MCF 10A (cell line): ENCODE data around the gene VAC14. TPM values are rescaled to one million over a fixed set of nuclear protein-coding genes. Genes with fewer than 3 reads are reported as not detected.

Experiments used
- BruUV-seq: library from RNA; stranded (reverse); fragments of 400-500 nt; replicated peaks from 2 replicates; lab custom pipeline; 2021; lab: Mats Ljungman, UMichigan
- CTCF ChIA-PET: fragments of 300-600 bp; sonication (Branson Sonifier 250); formaldehyde crosslinking; extraction: SDS; loops from one replicate; lab custom pipeline; 2021; ENCODE audit warnings: antibody characterized with exemption, inconsistent platforms; lab: Yijun Ruan, JAX
- POLR2A ChIA-PET: fragments of 300-600, 350-650 bp; sonication (Branson Sonifier 250); formaldehyde crosslinking; extraction: SDS; loops from one replicate; lab custom pipeline; 2020; ENCODE audit warnings: antibody characterized with exemption, inconsistent platforms; lab: Yijun Ruan, JAX
- DNase-seq: peaks from one replicate; pipeline ENCODE4 v3.0.0-alpha.2; 2018; ENCODE audit not compliant: unreplicated experiment
- H3K27ac Mint-ChIP-seq: one replicate; pipeline ENCODE4 v1.8.0; 2022; ENCODE audit warnings: mild to moderate bottlenecking, low read depth, mixed read lengths; ENCODE audit not compliant: unreplicated experiment
- H3K27me3 Mint-ChIP-seq: one replicate; pipeline ENCODE4 v1.8.0; 2022; ENCODE audit warnings: mixed read lengths; ENCODE audit not compliant: insufficient read depth, unreplicated experiment
- H3K36me3 Mint-ChIP-seq: one replicate; pipeline ENCODE4 v1.8.0; 2022; ENCODE audit warnings: mild to moderate bottlenecking, moderate library complexity, mixed read lengths; ENCODE audit not compliant: insufficient read depth, unreplicated experiment
- H3K4me1 Mint-ChIP-seq: one replicate; pipeline ENCODE4 v1.8.0; 2022; ENCODE audit warnings: mixed read lengths; ENCODE audit not compliant: insufficient read depth, unreplicated experiment
- H3K4me3 Mint-ChIP-seq: one replicate; pipeline ENCODE4 v1.8.0; 2022; ENCODE audit warnings: mild to moderate bottlenecking, moderate library complexity, mixed read lengths; ENCODE audit not compliant: unreplicated experiment
- H3K9me3 Mint-ChIP-seq: one replicate; pipeline ENCODE4 v1.8.0; 2022; ENCODE audit warnings: mixed read lengths; ENCODE audit not compliant: unreplicated experiment
- intact Hi-C: fragments of 100-400 bp; cut with micrococcal nuclease; formaldehyde crosslinking; loops from 2 replicates; pipeline ENCODE4 v1.14.1; 2022
- total RNA-seq: library from RNA; stranded (reverse); gene quantifications from 2 replicates; pipeline ENCODE4 v1.2.3, GENCODE V29; 2022
- TF ChIP-seq, protein P1 (sequence below): fragments of 200-600 bp; IDR thresholded peaks from one replicate; pipeline ENCODE4 v1.8.0; 2022; ENCODE audit warnings: antibody characterized with exemption, mild to moderate bottlenecking; ENCODE audit not compliant: unreplicated experiment

VAC14 gene
- total RNA-seq, 1 experiment from 2014 or later = 25.5 TPM

- intact Hi-C loops = no loop called here
- CTCF ChIA-PET = no interaction called here
- POLR2A ChIA-PET = no interaction called here
- no peak overlapping the region for H3K4me3 Mint-ChIP-seq
- peaks cover 5% of the 10 kb centered on the region for H3K4me1 Mint-ChIP-seq
- no TSS peak for BruUV-seq
- no peak for DNase-seq
- TF ChIP-seq, protein P1, sequence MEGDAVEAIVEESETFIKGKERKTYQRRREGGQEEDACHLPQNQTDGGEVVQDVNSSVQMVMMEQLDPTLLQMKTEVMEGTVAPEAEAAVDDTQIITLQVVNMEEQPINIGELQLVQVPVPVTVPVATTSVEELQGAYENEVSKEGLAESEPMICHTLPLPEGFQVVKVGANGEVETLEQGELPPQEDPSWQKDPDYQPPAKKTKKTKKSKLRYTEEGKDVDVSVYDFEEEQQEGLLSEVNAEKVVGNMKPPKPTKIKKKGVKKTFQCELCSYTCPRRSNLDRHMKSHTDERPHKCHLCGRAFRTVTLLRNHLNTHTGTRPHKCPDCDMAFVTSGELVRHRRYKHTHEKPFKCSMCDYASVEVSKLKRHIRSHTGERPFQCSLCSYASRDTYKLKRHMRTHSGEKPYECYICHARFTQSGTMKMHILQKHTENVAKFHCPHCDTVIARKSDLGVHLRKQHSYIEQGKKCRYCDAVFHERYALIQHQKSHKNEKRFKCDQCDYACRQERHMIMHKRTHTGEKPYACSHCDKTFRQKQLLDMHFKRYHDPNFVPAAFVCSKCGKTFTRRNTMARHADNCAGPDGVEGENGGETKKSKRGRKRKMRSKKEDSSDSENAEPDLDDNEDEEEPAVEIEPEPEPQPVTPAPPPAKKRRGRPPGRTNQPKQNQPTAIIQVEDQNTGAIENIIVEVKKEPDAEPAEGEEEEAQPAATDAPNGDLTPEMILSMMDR = no peak
- H3K27me3 Mint-ChIP-seq = no peaks in the 10 kb centered on the region
- peaks cover 13% of the 10 kb centered on the region for H3K36me3 Mint-ChIP-seq
- H3K27ac Mint-ChIP-seq = no peak overlapping the region
- no peaks in the 10 kb centered on the region for H3K9me3 Mint-ChIP-seq
These were observed 75.7 kb downstream of the VAC14 start for GRCh38 chr16:70725024-70725911.

- Mint-ChIP-seq H3K27me3 (no peaks in the 10 kb centered on the region), H3K36me3 (peaks cover 17% of the 10 kb centered on the region), H3K27ac (no peak overlapping the region), H3K4me3 (no peak overlapping the region), H3K4me1 (peaks cover 5% of the 10 kb centered on the region), H3K9me3 (no peaks in the 10 kb centered on the region)
- BruUV-seq = no TSS peak
- CTCF ChIA-PET = interaction anchor here (1.2 kb wide), 1 partner anchor 775 kb away, joined by 3 read pairs; no protein-coding TSS in a partner anchor
- TF ChIP-seq, protein P1 = no peak
- POLR2A ChIA-PET = no interaction called here
- intact Hi-C loops = no loop called here
- no peak for DNase-seq
These were observed 76.6 kb downstream of the VAC14 start for GRCh38 chr16:70724146-70725023.

GRCh38 chr16:70723740-70724145 is 77.2 kb downstream of the VAC14 start:
- TF ChIP-seq, protein P1 = no peak
- POLR2A ChIA-PET = no interaction called here
- no peaks in the 10 kb centered on the region for H3K9me3 Mint-ChIP-seq
- no peak overlapping the region for H3K4me3 Mint-ChIP-seq
- H3K36me3 Mint-ChIP-seq = peaks cover 21% of the 10 kb centered on the region
- BruUV-seq = no TSS peak
- DNase-seq = no peak
- intact Hi-C loops = no loop called here
- no peak overlapping the region for H3K27ac Mint-ChIP-seq
- peaks cover 5% of the 10 kb centered on the region for H3K4me1 Mint-ChIP-seq
- CTCF ChIA-PET = interaction anchor here (1.2 to 1.4 kb wide), 2 partner anchors 48 to 775 kb away, joined by 3 read pairs; no protein-coding TSS in a partner anchor
- no peaks in the 10 kb centered on the region for H3K27me3 Mint-ChIP-seq
